ENCODE data around the gene SLFN14.
"Not testable (repeated sequence)": the region's sequence is repeated elsewhere in the genome, so short reads cannot be mapped to it uniquely, and the experiment has no call there.

The SLFN14 gene

DNA sequence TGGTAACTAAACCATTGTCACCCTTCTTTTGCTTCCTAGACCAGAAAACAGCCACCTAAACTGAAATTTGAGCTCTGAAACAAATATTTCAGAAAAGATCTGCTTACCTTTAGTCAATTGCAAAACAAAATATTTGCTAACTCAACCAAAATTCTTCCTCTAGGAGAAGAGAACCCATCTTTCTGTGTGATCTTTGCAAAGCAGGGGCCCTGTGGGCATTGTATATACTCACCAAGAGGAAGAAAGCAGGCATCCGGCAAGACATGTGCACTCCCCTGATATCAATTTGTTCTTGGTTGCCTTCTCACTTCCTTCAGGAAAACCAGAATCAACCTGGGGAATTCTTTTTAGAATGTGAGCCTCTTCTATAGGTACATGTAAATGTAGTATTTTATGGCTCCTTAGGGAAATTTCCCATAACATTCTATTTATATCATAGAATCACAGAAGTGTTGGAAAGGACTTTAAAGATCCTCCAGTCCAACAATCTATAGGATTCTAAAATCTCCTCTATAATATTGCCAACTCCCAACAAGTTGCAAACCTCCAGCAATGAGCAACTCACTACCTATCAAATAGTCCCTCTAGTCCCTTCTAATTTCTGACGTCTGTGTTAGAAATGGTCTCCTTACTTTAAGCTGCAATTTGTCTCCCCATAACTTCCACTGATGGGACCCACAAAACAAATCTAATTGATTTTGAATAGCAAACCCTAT is 966 bp downstream of the SLFN14 start:
- no peak for DNase-seq (ENCODE audit: low read depth, low spot score)

DNA sequence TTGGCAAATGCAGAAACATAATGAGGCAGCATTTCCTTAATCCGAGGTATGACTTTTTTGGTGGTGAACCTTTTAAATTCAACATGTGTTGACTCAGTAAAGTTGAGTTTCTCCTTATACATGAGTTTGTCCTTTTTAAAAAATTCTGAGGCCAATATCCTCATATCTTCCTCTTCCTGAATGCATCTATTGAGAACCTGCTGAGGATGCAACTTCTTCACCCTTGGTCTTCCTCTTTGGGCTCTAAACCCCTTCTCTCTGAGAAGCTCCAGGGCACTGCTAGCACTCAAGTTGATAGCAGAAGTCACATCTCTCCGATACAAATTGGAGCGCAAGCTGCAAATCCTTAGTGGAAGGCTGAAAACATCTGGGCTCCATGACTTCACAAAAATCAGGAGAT is 3.3 kb downstream of the SLFN14 start:
- no peak for DNase-seq (ENCODE audit: low read depth, low spot score)

DNA sequence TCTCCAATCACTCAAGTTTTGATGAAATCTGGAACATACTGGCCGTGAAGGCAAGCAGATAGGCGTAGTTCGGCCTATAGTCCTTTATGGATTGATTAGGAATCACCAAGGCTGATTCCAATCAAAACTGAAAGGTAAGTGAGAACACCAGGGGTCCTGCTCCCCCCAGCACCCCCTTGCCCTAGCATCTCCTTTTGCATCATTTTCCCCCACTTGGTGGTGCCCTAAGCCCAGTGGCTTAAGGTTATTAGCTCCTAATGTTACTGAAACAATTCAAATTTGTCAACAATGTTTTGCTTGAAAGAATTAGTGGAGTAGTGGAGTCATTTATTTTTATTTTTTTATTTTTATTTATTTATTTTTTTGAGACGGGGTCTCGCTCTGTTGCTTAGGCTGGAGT is 4.9 kb downstream of the SLFN14 start:
- no peak for DNase-seq (ENCODE audit: low read depth, low spot score)

DNA sequence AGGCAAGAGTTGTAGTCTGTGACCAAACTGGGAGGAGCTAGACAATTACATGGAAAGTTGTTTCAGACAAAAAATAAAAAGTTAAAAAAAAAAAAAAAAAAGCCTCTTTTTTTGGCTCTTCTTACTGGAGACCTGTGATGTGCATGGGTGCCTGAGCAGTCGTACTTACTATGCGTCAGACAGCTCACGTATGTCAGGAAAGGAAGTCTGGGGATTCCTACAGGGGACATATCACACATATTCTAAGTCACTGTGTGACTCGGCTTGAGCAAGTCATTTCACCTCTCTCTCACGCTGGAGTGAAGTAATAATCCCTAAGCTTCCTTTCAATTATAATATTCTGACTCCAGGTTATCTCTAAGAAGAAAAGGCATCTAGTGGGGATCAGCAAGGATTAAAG is 6.0 kb downstream of the SLFN14 start:
- DNase-seq (ENCODE audit: low read depth, low spot score): no peak

DNA sequence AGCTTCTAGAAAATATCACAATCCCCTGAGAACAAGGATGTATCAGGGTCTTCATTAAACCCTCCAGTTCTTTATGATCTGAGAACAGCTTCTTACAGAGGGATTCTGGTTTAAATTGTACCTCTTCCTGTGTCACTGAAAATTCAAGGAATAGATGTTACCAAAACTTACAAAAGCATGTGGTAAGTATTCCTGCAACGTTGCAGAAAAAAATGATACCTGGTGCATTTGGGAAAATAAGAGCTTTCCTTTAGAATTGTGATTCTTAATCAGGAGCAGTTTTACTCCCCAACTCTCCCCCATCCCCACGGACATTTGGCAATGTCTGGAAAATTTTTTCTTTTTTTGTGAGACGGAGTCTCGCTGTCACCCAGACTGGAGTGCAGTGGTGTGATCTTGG is 7.3 kb downstream of the SLFN14 start:
- DNase-seq (ENCODE audit: low read depth, low spot score): no peak

DNA sequence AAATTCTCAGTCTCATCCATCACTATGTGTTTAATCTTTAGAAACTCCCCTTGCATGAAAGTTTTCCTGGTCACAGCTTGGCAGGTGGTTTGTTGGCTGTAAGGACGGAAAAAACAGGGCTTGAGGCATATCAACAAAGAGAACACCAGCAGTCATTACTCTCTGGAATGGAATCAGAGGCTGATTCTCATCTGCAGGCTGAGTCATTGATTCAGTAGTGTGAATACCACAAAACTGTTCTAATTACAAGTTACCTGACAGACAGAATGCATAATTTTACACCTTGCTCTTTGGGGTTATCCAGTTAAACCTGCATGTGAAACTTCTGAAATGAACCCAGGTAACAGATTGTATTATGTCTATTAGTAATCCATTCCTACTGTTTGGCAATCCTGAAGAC is 11.6 kb downstream of the SLFN14 start:
- DNase-seq (ENCODE audit: low read depth, low spot score): no peak

DNA sequence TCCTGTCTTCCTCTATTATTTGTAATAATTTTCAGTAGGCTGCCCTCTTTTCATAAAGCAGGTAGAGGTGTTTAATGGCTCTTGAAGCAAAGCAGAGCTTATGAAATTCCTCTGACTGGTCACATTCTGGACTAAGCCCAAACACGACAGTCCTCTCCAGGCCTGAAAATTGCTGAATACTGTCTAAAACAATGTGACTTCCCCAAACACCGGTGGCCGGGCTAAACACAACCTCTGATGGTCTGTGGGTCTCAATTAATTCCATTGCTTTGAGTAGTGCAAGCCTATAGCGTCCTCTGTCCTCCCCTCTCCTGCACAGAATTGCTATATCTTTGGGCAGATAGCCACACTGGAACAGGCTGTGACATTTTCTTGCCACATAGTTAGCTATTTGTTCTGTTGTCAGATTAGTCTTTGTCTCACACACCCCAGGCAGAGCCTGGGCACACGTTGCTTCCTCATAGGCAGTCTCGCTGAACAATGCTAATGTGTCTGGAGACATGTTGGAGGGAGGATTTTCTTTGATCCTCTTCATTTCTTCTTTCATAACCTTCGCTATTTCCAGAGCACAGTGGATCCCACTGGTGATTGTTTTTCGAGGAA is 12.3 kb downstream of the SLFN14 start:
- DNase-seq (ENCODE audit: low read depth, low spot score): no peak

DNA sequence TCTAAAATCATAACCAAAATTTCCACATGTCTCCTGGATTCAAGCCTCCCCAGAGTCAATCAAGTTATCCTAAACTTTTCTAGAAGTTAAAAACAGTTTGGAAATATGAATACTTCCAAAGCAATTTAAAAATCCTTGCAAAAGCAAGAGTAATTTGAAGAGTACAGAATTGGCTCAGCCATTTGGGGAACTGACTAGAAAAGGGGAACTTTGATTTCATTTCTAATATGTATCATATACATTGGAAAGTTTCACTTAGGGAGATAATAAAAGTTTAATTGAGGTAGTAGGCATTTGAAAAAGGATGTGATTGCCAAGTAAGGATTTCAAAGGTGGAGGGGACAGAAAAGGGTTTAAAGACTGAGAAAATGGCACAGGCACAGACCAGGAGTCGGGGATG is 14.1 kb downstream of the SLFN14 start:
- no peak for DNase-seq (ENCODE audit: low read depth, low spot score)

DNA sequence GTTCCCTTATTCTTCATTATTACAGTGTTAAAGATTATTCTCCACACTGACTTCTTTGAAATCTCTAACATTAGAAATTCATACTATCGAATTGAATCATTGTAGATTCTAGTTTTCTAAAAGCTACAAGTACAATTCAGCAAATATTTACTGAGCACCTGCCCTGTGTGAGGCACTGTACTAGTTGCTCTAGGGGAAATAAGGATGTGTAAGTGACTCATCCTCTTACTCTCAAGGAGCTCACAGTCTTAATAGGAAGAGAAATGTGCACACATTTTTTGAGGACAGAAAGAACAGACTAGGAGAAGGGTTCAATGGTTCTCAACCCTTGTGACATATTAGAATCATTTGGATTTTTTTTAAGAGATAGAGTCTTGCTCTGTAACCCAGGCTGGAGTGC is 15.5 kb downstream of the SLFN14 start:
- no peak for DNase-seq (ENCODE audit: low read depth, low spot score)

DNA sequence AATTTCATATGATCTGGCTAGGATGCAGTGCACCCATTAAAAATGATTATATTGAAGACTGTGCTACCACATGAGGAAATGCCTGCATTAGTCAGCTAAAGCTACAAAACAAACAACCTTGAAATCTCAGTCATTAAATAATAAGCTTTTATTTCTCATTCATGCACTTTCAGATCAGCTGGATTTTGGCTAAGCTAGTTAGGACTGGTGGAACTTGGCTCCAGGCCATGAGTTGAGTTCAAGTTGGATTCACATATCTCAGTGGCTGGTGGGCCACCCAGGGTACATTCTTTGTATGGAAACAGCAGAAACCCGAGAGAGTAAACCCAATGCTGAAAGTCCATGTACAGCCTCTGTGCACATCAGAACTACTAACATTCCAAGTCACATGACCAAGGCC is 16.8 kb downstream of the SLFN14 start:
- DNase-seq (ENCODE audit: low read depth, low spot score): no peak

DNA sequence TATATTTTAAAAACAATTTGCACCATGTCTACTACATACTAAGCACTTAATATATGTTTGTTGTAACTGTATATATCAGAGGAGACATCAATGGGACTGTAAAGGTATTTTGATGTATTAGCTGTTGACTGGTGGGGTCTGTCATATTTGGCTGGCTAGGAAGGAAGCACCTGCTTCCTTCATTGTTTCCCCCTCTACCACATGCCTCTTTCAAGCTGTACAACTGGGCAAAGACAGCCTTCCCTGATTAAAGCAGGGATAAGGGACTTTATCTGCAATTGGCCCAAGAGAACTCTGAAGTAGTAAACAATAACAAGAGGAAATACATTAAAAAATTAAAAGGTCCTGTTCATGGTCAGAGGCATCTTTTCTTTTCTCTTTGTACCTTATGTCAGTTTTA is 17.6 kb downstream of the SLFN14 start:
- no peak for DNase-seq (ENCODE audit: low read depth, low spot score)

DNA sequence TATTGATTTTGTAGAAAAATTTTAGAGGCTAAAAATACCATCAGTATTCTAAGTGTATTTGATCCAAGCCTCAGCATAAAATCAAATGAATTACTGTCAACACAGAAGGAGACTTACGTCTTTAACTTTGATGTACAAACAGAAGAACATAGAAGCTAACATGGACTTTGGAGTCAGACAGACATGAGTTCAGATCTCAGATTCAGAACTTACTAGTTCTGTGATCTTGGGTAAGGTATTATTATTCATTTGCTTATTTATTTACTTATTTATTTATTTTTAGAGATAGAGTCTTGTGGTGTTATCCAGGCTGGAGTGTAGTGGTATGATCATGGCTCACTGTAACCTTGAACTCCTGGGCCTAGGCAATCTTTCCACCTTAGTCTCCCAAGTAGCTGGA is 19.2 kb downstream of the SLFN14 start:
- DNase-seq (ENCODE audit: low read depth, low spot score): no peak

DNA sequence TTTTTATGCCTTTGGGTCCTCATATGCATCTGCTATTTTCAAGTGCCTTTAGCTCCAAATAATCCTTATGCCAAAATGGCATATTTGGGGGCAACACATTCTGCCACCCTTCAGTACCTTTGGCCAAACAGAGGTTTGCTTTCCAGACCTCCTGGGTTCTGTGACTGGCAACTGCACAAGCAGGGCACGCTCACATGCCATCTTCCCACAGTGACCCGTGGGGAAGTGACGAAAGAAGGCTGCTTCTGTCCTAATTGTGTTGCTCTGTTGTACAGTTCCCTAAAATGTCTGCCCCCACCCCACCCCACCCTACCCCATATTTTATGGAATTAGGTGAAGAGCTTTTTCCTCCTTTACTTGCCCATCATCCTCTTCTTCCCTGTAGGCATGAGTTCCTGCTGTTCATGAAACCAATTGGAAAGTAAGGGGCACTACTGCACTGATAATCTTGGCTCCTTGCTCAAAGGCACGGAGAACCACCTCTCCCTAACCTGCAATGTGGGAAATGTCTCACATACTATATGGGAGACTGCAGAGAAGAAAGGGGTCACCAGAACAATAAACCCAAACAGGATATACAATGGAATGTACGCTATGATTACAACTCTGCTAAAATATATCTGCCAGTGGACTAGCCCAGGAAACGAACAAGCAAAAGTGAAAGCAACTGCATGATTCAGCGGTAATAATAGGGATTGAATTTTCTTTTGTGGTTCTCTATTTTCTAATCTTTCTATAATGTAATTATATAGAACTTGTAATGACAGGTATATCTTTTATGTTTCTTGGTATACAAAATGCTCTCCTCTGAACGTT is 19.8 kb downstream of the SLFN14 start:
- DNase-seq (ENCODE audit: low read depth, low spot score): no peak

DNA sequence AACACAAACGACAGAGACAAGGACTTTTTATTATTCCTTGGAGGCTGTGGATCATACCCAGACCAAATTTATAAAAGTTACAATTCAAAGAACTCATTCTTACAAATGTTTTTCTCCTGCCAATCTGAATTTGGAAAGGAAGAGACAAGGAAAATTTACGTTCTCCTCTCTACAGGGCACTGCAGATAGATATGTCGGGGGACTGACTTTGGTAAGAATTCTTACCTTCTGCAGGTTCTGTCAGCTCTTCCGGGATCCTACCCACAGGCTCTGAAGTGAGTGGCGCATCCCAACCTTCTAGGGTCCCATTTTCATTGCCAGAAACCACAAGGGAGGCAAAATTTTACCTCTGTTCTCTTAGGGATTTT is 21.0 kb downstream of the SLFN14 start:
- no peak for DNase-seq (ENCODE audit: low read depth, low spot score)

DNA sequence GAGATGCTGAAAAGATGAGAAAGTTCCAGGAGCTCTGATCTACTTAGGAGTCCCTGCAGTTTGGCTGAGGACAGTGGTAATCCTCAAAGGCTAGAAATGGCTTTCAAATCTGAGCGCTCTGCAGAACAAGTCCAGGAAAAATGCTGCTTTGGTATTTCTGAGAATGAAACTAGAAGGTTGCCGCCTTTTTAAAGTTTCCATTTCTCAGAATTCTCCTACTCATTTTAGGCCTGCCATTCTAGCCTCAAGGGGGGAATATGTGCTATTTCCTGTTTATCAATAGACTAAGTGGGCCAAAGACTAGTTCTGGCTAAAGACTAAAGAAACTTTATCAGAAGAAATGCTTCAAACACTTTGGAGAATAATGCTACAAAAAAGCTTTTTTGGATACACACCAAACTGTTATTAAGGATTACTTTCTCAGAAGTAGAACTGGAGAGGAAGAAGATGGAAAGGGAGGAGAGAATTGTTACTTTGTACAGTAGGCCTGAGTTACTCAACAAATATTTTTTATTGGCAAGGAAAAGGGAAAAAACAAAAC is 22.9 kb downstream of the SLFN14 start, which contains the start of gene SLFN12L:
Gene SLFN12L (minus strand): TSS at position 78 of the 541 bp plus-strand sequence. CDS start 15,314 bp downstream, outside the sequence.
- no peak for DNase-seq (ENCODE audit: low read depth, low spot score)

DNA sequence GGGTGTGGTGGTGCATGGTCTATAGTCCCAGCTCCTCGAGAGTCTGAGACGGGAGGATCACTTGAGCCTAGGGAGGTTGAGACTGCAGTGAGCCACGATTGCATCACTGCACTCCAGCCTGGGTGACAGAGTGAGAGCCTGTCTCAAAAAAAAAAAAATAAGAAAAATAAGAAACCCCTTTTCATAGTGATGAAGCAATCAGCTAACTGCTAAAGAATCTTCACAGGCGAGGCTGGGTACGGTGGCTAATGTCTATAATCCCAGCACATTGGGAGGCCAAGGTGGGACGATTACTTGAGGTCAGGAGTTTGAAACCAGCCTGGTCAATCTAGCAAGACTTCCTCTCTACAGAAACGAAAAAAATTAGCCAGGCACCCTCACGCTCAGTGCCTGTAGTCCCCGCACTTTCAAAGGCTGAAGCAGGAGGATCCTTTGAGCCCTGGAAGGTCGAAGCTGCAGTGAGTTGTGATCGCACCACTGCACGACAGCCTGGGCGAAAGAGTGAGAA is 23.9 kb downstream of the SLFN14 start:
- no peak for DNase-seq (ENCODE audit: low read depth, low spot score)

DNA sequence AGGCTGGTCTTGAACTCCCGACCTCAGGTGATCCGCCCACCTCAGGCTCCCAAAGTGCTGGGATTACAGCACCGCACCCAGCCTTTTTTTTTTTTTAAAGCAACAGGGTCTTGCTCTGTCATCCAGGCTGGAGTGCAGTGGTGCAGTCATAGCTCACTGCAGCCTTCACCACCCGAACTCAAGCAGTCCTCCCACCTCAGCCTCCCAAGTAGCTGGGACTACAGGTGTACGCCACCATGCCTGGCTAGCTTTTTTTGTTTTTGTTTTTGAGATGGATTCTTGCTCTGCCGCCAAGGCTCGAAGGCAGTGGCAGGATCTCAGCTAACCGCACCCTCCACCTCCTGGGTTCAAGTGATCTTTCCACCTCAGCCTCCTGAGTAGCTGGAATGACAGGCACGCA is 25.2 kb downstream of the SLFN14 start:
- not testable (repeated sequence) for DNase-seq (ENCODE audit: low read depth, low spot score)

DNA sequence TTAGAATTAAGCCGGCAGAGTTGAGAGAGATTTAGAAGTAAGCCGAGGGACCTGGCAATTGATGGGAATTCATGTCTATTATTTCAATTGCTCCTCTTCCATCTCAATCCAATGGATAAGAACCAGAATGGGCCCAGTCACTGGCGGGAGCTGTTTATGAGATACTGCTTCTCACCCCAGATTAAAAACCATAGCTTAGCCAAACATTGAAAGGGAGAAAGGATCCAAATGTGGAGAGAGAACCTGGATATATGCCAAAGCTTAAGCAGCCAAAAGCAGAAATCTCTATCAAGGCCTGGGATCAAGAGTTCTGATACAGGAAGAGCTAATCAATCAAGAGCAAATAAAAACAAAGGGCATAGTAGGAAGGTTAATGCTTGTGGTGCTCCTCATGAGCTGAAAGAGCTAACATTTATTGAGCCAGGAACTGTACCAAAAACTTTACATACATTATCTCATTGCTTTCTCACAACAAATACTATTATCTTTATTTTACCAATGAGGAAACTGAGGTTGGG is 26.0 kb downstream of the SLFN14 start:
- DNase-seq (ENCODE audit: low read depth, low spot score): no peak

DNA sequence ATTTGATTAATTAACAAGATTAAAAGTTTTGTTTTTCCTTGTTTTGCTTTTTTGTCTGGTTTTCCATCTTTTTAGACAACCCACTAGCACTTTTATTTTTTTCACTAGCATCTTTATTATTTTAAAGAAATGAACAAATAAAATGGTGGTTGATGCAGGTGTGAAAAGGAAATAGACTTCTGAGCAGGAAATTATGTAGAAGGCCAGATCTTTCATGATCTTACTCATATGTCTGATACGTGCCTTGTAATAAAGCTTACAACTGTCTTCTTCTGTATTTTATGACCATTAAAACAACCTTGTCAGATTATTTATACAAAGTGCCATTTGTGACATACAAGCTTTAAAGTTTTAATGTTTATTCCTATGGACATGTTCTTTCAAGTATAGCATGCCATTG is 29.5 kb downstream of the SLFN14 start:
- no peak for DNase-seq (ENCODE audit: low read depth, low spot score)

DNA sequence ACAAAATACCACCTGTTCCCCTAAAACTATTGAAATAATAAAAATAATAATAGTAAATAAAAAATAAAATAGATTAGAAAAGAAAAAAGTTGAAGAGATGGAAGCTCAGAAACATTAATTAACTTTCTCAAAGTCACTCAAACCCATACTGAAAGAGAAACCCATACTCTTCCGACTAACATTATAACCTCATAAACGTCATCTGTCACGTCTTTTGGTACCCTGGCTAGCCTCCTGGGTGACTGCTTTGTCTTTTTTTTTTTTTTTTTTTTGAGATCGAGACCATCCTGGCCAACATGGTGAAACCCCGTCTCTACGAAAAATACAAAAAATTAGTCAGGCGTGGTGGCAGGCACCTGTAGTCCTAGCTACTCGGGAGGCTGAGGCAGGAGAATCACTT is 30.8 kb downstream of the SLFN14 start:
- DNase-seq (ENCODE audit: low read depth, low spot score): no peak

DNA sequence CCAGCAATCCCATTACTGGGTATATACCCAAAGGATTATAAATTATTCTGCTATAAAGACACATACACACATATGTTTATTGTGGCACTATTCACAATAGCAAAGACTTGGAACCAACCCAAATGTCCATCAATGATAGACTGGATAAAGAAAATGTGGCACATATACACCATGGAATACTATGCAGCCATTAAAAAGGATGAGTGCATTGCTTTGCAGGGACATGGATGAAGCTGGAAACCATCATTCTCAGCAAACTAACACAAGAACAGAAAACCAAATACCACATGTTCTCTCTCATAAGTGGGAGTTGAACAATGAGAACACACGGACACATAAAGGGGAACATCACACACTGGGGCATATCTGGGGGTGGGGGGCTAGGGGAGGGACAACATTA is 31.3 kb downstream of the SLFN14 start:
- DNase-seq (ENCODE audit: low read depth, low spot score): not testable (repeated sequence)

DNA sequence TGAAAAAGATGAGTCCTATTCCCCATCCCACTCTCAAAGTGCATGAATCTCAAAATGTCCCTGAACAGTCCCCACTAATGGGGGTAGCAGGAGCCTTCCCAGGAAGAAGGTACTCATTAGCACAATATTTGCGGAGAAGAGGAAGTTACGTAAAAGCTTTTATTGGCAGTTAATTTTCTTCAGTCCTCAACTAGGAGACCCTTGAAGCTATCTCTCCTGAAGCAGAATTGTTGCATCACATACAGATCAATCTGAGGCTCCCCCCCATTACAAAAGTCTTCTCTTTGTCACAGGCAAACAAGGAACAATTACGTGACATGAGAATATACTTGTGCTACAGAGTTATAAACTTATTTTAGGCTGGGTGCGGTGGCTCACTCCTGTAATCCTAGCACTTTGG is 37.3 kb downstream of the SLFN14 start:
- no peak for DNase-seq (ENCODE audit: low read depth, low spot score)
